Endometrial microvascular endothelial cells (primary cell): ENCODE results near the gene XRCC3. TPM values are rescaled to one million over a fixed set of nuclear protein-coding genes. Genes with fewer than 3 reads are reported as not detected.

Source experiments
- in situ Hi-C: cut with HindIII; loops from 2 replicates; pipeline ENCODE4 v1.10.0; 2017; ENCODE audit warnings: low sequenced_read_pairs, low pct_unique_long_range_greater_than_20kb; ENCODE audit errors: inconsistent ontology term
- total RNA-seq: library from RNA; depleted of rRNA; stranded (reverse); fragments of >200 nt; gene quantifications from one replicate; pipeline ENCODE4 v1.2.3, GENCODE V29; 2015; ENCODE audit errors: inconsistent ontology term

XRCC3 gene
- total RNA-seq, 1 donor from 2014 or later = 25.3 TPM

DNA sequence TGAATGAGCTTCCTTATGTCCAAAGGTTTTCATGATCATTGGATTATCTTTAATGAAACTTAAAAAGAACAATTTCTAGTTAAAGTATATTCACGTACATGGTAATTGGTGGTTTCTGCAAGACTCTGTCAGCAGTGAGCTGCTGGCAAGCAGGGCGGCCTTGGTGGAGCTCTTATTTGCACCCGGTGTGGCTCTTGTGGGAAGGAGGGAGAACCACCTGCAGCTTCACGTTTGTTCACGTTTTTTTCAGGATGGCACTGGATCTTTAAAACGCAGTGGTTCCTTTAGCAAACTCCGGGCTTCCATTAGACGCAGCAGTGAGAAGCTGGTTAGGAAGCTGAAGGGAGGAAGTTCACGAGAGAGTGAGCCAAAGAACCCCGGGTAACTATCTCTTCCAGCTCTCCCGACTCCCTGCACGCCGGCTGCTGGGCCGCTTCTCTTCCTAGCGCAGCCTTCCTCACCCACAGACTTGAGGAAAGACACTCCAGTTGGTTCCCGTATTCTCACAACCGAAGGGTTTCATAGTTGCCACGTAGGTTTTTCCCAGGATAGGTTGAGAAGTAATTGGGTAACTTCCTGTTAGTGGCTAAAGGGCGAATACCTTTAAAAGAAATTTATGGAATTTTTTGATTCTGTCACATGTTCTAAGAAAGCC, 28.3 kb downstream of the XRCC3 start:
- in situ Hi-C loops = no loop called here

- in situ Hi-C loops = no loop called here
Measured at GRCh38 chr14:103685276-103686211, 29.7 kb downstream of the XRCC3 start.

DNA sequence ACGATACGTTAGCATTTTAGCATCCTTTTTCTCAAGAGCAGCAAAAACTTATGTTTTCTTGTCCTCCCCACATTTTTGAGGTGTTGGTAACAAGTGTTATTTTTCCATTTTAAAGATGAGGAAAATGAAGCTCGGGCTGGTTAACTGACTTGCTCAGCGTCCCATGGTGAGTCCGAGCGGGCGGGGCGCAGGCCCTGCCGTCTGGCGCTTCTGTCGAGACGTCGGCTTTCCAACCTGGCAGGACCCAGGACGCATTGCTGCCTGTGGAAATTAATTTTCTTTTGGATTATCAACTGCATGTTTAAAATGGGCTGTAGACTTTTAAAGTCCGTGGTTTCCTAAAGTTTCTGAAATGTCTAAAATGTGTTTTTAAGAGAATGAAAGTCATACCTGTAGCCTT, 30.4 kb downstream of the XRCC3 start:
- in situ Hi-C loops = no loop called here

DNA sequence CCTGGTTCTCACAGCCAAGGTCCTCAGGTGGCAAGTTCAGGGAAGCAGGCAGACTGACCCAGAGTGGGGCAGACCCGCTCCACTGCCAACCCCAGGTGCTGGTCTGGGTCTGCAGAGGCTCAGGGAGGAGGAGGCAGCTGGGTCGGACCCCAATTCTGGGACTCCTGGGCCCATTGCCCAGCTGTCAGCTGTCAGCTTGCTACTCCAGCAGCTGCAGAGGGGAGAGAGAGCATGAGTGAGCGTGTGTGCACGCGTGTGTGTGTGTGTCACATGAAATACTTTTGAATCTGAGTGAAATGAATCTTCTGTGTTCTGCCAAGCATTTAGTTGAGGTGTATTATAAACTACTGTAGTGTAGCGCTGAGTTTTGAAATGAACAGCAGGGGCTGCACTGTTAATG, 30.8 kb downstream of the XRCC3 start:
- in situ Hi-C loops = no loop called here

GRCh38 chr14:103683139-103683538, 32.1 kb downstream of the XRCC3 start:
- in situ Hi-C loops = no loop called here

- in situ Hi-C loops = no loop called here
Measured at GRCh38 chr14:103680491-103681231, 34.6 kb downstream of the XRCC3 start.

GRCh38 chr14:103679351-103679750, 35.9 kb downstream of the XRCC3 start:
- in situ Hi-C loops = no loop called here

DNA sequence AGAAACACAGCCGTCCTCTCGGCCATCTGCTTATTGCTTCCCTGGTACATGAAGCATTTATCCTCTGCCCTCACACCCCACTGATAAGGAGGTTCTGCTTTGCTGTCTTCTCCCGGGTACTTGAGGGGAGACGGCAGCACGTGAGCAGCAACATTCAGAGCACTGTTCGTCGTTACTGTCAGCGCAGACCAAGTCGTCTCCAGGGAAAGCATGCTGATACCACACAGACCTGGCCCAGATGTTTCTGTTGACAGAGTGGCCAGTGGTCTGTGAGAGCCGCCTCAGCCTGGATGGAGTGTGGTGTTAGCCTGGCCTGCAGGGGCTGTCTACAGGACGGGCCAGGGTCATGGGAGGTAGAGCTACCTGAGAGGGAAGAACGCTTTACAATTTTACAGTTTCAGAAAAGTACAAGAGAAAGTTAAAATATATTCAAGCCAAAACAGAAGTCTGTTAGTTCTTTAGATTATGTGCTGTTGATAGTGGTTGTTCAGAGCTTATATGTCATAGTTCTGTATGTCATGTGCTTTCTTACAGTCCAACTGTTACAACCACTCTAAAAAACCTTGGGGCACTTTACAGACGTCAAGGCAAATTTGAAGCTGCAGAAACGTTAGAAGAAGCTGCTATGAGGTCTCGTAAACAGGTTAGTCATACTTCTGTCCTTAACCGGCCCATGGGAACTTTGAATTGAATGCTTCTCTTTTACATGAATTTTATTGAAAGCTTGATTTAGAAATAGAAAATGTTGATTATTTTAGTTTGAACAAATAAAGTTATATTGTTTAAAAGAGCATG, 38.2 kb downstream of the XRCC3 start:
- in situ Hi-C loops = no loop called here

- in situ Hi-C loops = no loop called here
Measured at GRCh38 chr14:103675957-103676356, 39.3 kb downstream of the XRCC3 start.

DNA sequence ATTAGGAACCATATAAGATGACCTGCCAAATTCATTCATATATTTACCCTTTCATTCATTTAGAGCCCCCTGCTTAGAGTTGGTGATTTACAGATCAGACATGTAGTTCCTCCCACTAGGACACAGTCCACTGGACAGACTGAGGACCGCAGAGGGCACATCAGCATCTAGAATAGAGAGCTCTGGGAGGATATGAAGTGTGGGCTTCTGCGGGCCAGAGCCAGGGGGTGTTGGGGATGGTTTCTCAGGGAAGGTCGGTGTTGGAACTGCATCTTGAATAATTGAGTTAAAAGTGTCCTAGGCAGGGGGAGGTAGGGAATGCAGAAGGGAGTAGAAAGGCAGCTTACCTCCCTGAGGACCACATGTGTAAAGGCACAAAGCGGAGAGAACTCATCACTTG, 43.3 kb downstream of the XRCC3 start:
- in situ Hi-C loops = no loop called here

DNA sequence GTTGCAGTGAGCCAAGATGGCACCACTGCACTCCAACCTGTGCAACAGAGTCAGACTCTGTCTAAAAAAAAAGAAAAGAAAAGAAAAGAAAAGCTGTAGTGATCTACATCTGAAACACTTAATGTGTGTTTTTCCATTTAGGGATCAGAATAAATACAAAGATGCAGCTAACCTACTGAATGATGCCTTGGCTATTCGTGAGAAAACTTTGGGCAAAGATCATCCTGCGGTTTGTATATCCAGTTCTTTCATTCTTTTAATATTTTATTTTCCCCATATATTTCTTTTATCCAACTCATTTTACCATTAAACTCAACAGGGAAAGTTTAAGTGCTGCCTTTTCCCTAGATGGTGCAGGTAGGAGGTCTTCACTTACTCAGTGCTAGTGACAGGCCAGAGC, 45.9 kb downstream of the XRCC3 start:
- in situ Hi-C loops = no loop called here

GRCh38 chr14:103668117-103668516, 47.1 kb downstream of the XRCC3 start:
- in situ Hi-C loops = no loop called here

DNA sequence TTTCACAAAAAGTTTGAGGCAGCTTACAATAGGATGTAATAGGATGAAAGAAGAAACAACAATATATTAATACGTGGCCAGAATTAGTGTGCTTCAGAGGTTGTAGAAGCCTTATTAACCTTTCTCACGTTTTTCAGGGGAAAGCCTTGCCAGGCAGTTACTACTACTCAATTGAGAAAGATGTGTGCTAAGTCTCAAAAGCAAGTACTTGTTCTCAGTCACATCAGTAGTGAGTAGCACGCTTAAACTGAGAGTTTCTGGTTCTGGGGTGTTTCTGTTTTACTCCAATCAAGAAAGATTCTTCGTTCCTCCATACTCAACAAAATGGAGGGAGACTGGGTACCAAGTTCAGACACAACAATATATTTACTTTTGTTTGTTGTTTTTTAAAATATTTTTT, 47.6 kb downstream of the XRCC3 start:
- in situ Hi-C loops = no loop called here

GRCh38 chr14:103663506-103663905, 51.7 kb downstream of the XRCC3 start:
- in situ Hi-C loops = no loop called here

DNA sequence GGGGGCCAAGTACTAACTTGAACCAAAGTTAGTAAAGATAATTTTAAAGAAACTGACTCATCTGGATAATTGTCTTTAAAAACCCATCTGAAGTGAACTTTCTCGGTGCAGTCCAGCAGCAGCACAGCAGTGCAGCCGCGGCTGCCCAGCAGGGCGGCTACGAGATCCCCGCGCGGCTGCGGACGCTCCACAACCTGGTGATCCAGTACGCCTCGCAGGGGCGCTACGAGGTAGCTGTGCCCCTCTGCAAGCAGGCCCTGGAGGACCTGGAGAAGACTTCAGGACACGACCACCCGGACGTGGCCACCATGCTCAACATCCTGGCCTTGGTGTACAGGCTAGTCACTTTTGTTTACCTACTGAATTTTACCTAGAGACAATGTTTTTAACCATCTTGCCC, 52.7 kb downstream of the XRCC3 start:
- in situ Hi-C loops = no loop called here

DNA sequence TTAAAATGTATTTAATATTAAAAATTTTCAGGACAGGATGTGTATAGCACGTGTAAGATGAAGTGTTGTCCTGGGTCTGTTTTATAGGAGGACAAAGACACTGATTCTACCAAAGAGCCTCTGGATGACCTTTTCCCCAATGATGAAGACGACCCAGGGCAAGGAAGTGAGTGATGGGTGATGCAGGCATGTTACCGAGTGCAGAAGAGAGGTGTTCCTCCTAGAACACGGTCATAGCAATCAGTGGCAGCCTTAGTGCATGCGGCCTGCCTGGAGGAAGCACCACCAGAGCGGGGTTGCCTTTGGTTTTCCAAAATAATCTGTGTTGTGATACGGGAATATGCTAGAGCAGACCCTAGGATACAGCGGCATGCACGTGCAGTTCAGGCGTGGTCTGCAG, 53.2 kb downstream of the XRCC3 start:
- in situ Hi-C loops = no loop called here

- in situ Hi-C loops = no loop called here
Measured at GRCh38 chr14:103659631-103660030, 55.6 kb downstream of the XRCC3 start.

DNA sequence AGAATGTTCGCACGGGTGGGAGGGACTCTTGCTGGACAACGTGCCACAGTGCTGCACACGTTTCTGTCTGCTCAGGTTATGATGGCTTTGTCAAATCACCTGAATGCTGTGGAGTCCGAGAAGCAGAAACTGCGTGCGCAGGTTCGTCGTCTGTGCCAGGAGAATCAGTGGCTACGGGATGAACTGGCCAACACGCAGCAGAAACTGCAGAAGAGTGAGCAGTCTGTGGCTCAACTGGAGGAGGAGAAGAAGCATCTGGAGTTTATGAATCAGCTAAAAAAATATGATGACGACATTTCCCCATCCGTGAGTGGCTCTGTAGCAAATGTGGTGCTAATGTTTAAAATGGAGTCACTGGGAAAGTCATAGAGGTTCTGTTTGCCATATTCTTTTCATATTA, 57.8 kb downstream of the XRCC3 start:
- in situ Hi-C loops = no loop called here

- in situ Hi-C loops = no loop called here
Measured at GRCh38 chr14:103656756-103657133, 58.5 kb downstream of the XRCC3 start.
